ENCODE measurements around the gene DVL2.

DNA sequence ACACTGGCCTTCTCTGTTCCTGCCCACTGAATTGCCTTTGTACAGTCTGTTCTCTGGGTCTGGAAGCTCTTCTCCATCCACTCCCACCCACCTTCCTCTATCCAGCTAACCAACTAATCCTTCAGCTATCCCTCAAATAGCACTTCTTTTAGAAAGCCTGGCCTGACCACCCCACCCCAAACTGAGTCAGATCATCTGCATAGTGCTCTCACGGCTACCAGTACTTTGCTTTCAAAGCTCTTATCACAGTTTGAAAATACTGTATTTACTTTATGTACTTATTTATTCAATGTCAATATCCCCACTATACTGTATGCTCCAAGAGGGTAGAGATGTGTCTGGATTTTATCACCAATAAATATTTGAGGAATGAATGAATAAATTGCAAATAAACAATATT lies 32.5 kb upstream of the DVL2 start:
- TF ChIP-seq, protein P1, sequence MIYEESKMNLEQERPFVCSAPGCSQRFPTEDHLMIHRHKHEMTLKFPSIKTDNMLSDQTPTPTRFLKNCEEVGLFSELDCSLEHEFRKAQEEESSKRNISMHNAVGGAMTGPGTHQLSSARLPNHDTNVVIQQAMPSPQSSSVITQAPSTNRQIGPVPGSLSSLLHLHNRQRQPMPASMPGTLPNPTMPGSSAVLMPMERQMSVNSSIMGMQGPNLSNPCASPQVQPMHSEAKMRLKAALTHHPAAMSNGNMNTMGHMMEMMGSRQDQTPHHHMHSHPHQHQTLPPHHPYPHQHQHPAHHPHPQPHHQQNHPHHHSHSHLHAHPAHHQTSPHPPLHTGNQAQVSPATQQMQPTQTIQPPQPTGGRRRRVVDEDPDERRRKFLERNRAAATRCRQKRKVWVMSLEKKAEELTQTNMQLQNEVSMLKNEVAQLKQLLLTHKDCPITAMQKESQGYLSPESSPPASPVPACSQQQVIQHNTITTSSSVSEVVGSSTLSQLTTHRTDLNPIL (CRISPR knock-in tag; IDR thresholded peaks at IDR 0.05; ENCODE audit: low read depth): no peak
- no peak for TF ChIP-seq CSDC2 (CRISPR knock-in tag; IDR thresholded peaks at IDR 0.05)
- TF ChIP-seq, protein P2, sequence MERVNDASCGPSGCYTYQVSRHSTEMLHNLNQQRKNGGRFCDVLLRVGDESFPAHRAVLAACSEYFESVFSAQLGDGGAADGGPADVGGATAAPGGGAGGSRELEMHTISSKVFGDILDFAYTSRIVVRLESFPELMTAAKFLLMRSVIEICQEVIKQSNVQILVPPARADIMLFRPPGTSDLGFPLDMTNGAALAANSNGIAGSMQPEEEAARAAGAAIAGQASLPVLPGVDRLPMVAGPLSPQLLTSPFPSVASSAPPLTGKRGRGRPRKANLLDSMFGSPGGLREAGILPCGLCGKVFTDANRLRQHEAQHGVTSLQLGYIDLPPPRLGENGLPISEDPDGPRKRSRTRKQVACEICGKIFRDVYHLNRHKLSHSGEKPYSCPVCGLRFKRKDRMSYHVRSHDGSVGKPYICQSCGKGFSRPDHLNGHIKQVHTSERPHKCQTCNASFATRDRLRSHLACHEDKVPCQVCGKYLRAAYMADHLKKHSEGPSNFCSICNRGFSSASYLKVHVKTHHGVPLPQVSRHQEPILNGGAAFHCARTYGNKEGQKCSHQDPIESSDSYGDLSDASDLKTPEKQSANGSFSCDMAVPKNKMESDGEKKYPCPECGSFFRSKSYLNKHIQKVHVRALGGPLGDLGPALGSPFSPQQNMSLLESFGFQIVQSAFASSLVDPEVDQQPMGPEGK (CRISPR knock-in tag; IDR thresholded peaks at IDR 0.05; ENCODE audit: borderline replicate concordance): no peak
- TF ChIP-seq ZNF8 (CRISPR knock-in tag; IDR thresholded peaks at IDR 0.05): no peak
- no peak for TF ChIP-seq ISL1 (CRISPR knock-in tag; IDR thresholded peaks at IDR 0.05)
- TF ChIP-seq ZC3H10 (CRISPR knock-in tag; IDR thresholded peaks at IDR 0.05): no peak
- TF ChIP-seq ZNF565 (CRISPR knock-in tag; conservative IDR thresholded peaks at IDR 0.05; ENCODE audit: low read depth): no peak
- no peak for TF ChIP-seq TOX (CRISPR knock-in tag; IDR thresholded peaks at IDR 0.05; ENCODE audit: borderline replicate concordance)
